Psoas muscle (tissue), 8 donors: ENCODE measurements around the gene PRIMA1. TPM values are rescaled to one million over a fixed set of nuclear protein-coding genes. Genes with fewer than 3 reads are reported as not detected.
A peak's percentile ranks its signal among the peaks of the same experiment; 100 is the strongest.

Source experiments
- ATAC-seq, 4 donors: fragments of 200-7000 bp; cut with Tn5 transposase; one replicate each; pipeline ENCODE4 v1.9.1; 2020; ENCODE audit warnings: moderate library complexity in 3 of 4, mild to moderate bottlenecking in 2 of 4
- DNase-seq, 2 donors: peaks; one replicate each; pipeline ENCODE4 v3.0.0-alpha.2; 2020
- H3K27ac ChIP-seq: fragments of 200-600 bp; one replicate; pipeline ENCODE4 v1.8.0; 2022
- H3K27me3 ChIP-seq, 3 donors: fragments of 200-600 bp in 1 of 3; one replicate each; pipeline versions ENCODE4 v1.6.1 to v1.8.0; 2013 to 2022; ENCODE audit warnings: low read length in 2 of 3, mild to moderate bottlenecking in 2 of 3, moderate library complexity in 1 of 3; ENCODE audit not compliant: insufficient read depth in 3 of 3
- H3K36me3 ChIP-seq, 2 donors: fragments of 200-600 bp in 1 of 2; one replicate each; pipeline versions ENCODE4 v1.6.1 to v1.8.0; 2013 to 2022; ENCODE audit warnings: low read depth in 1 of 2, mild to moderate bottlenecking in 1 of 2, moderate library complexity in 1 of 2; ENCODE audit not compliant: insufficient read depth in 1 of 2
- H3K4me1 ChIP-seq: fragments of 200-600 bp; one replicate; pipeline ENCODE4 v1.8.0; 2022
- H3K4me3 ChIP-seq: fragments of 200-600 bp; one replicate; pipeline ENCODE4 v1.8.0; 2022; ENCODE audit warnings: mild to moderate bottlenecking
- H3K9me3 ChIP-seq: fragments of 200-600 bp; one replicate; pipeline ENCODE4 v1.8.0; 2022
- CTCF ChIP-seq: fragments of 200-600 bp; IDR thresholded peaks from one replicate; pipeline ENCODE4 v1.8.0; 2022; ENCODE audit warnings: antibody characterized with exemption
- WGBS, 3 donors: extraction: QIAGEN DNeasy Blood & Tissue Kit; methylation state at CpG; one replicate each; pipeline versions ENCODE4 v1.1.6 to v1.1.7; 2013; 5-methylcytosine and 5-hydroxymethylcytosine counted together
- intact Hi-C, 2 donors: fragments of 100-400 bp; cut with DNase I; formaldehyde crosslinking; loops; one replicate each; pipeline versions ENCODE4 v1.11.0 to v1.14.2; 2022
- polyA plus RNA-seq, 3 donors: library from polyadenylated mRNA; stranded (reverse); fragments of 200-250 nt; gene quantifications; one replicate each; pipeline ENCODE4 v1.2.3, GENCODE V29; 2013
- total RNA-seq, 4 donors: library from RNA; stranded (reverse); fragmentation: NEBNext Ultra II Directional in 2 of 4; extraction: Animal tissue kit (Norgen Biotek cat#: 25700) in 2 of 4; gene quantifications; one replicate each; pipeline versions ENCODE4 v1.2.1 to v1.2.4, GENCODE V29; 2021 to 2023
- donor health status: healthy with polysubstance abuse.
- donor health status: DM: no; HTN: no; CAD: no; lungs with moderate emphysema.
- donor health status: Bipolar disorder and iron deficiency.
- donor health status: healthy.
- donor health status: DM: yes; HTN: yes; CAD: no.
- donor health status: DM: no; HTN: no; CAD: no.
- donor health status: DM: no; HTN: no; CAD: no.
- donor health status: DM: yes; HTN: yes; CAD: no.

PRIMA1 gene
- total and polyA plus RNA-seq, 7 donors: 0.17 to 0.77 (median 0.19) TPM

GRCh38 chr14:93741556-93742230 lies 46.6 kb downstream of the PRIMA1 start:
- ATAC-seq (no peak), DNase-seq (peak in 1 of 2 donors; percentile 2)
- intact Hi-C loops: no loop called here
- no peak overlapping the region for H3K4me3 ChIP-seq
- H3K27ac ChIP-seq: no peak overlapping the region
- WGBS, 3 donors: 60 to 76% (median 66%) methylated on average over 12 of the region's 12 CpGs
- H3K9me3 ChIP-seq: no peaks in the 10 kb centered on the region
- no peaks in the 10 kb centered on the region for H3K36me3 ChIP-seq
- no peaks in the 10 kb centered on the region for H3K27me3 ChIP-seq
- H3K4me1 ChIP-seq: no peaks in the 10 kb centered on the region
- no peak for TF ChIP-seq CTCF

GRCh38 chr14:93737634-93738033 lies 50.7 kb downstream of the PRIMA1 start:
- intact Hi-C loops: no loop called here

GRCh38 chr14:93736378-93737014 lies 51.8 kb downstream of the PRIMA1 start:
- Histone ChIP-seq H3K4me3 (no peak overlapping the region), H3K36me3 (no peaks in the 10 kb centered on the region), H3K27me3 (no peaks in the 10 kb centered on the region), H3K9me3 (no peaks in the 10 kb centered on the region), H3K27ac (no peak overlapping the region), H3K4me1 (no peaks in the 10 kb centered on the region)
- intact Hi-C loops: no loop called here
- 86 to 90% (median 88%) methylated on average over 10 of the region's 10 CpGs for WGBS, 3 donors
- ATAC-seq: no peak
- no peak for TF ChIP-seq CTCF
- DNase-seq: peak in 1 of 2 donors; percentile 20

More at GRCh38 chr14:93737634-93738033, 50.7 kb downstream of the PRIMA1 start:
- Histone ChIP-seq H3K36me3 (no peaks in the 10 kb centered on the region), H3K27ac (no peak overlapping the region), H3K27me3 (no peaks in the 10 kb centered on the region), H3K9me3 (no peaks in the 10 kb centered on the region), H3K4me1 (no peaks in the 10 kb centered on the region), H3K4me3 (no peak overlapping the region)
- ATAC-seq: no peak
- no peak for TF ChIP-seq CTCF
- DNase-seq: peak in 1 of 2 donors; percentile 37
- WGBS, 3 donors: 74 to 82% (median 77%) methylated on average over 11 of the region's 11 CpGs

GRCh38 chr14:93735206-93735605 lies 53.1 kb downstream of the PRIMA1 start:
- TF ChIP-seq CTCF: no peak
- no peak for ATAC-seq
- DNase-seq: peak in 1 of 2 donors; percentile 18
- intact Hi-C loops: no loop called here
- Histone ChIP-seq H3K27ac (no peak overlapping the region), H3K9me3 (no peaks in the 10 kb centered on the region), H3K36me3 (no peaks in the 10 kb centered on the region), H3K27me3 (no peaks in the 10 kb centered on the region), H3K4me3 (no peak overlapping the region), H3K4me1 (no peaks in the 10 kb centered on the region)
- WGBS, 3 donors: 59 to 72% (median 61%) methylated on average over 12 of the region's 12 CpGs
